ENCODE data around the gene PRKCG. TPM values are rescaled to one million over a fixed set of nuclear protein-coding genes. Genes with fewer than 3 reads are reported as not detected.

Gene PRKCG
- polyA plus RNA-seq, 5 donors = 0.19 to 0.46 (median 0.42) TPM; not detected in 1

- no peak for DNase-seq
Measured at GRCh38 chr19:53871454-53871853, 10.5 kb upstream of the PRKCG start.

- DNase-seq = no peak
Measured at GRCh38 chr19:53872762-53873161, 9.2 kb upstream of the PRKCG start.

GRCh38 chr19:53873773-53874605 lies 8.0 kb upstream of the PRKCG start:
- DNase-seq = no peak

- DNase-seq = no peak
Measured at GRCh38 chr19:53874606-53874990, 7.4 kb upstream of the PRKCG start.

GRCh38 chr19:53875602-53876325 lies 6.2 kb upstream of the PRKCG start:
- DNase-seq = no peak

GRCh38 chr19:53876651-53877224 lies 5.3 kb upstream of the PRKCG start:
- DNase-seq = no peak

GRCh38 chr19:53877361-53877766 lies 4.6 kb upstream of the PRKCG start:
- no peak for DNase-seq

GRCh38 chr19:53878776-53879139 lies 3.2 kb upstream of the PRKCG start:
- no peak for DNase-seq

GRCh38 chr19:53879140-53880081 lies 2.6 kb upstream of the PRKCG start:
- peak; percentile 96 for DNase-seq

- DNase-seq = no peak
Measured at GRCh38 chr19:53880711-53881481, 1.1 kb upstream of the PRKCG start.

- DNase-seq = no peak
Measured at GRCh38 chr19:53882391-53883050, 524 bp downstream of the PRKCG start.

GRCh38 chr19:53883231-53883661 lies 1.2 kb downstream of the PRKCG start:
- DNase-seq = no peak

- DNase-seq = no peak
Measured at GRCh38 chr19:53883741-53884140, 1.7 kb downstream of the PRKCG start.

GRCh38 chr19:53884256-53884655 lies 2.3 kb downstream of the PRKCG start:
- DNase-seq = no peak

GRCh38 chr19:53885036-53885435 lies 3.0 kb downstream of the PRKCG start:
- DNase-seq = no peak

- DNase-seq = no peak
Measured at GRCh38 chr19:53892301-53892980, 10.4 kb downstream of the PRKCG start.

GRCh38 chr19:53892981-53893325 lies 11.0 kb downstream of the PRKCG start:
- no peak for DNase-seq

GRCh38 chr19:53894707-53895106 lies 12.7 kb downstream of the PRKCG start:
- no peak for DNase-seq

GRCh38 chr19:53896682-53897081 lies 14.7 kb downstream of the PRKCG start:
- DNase-seq = no peak

GRCh38 chr19:53897459-53897858 lies 15.5 kb downstream of the PRKCG start:
- no peak for DNase-seq

All from right lung (tissue), 5 donors.